Chondrocyte (in vitro differentiated cells): ENCODE results near the gene ZNF552. TPM values are rescaled to one million over a fixed set of nuclear protein-coding genes. Genes with fewer than 3 reads are reported as not detected.
A peak's percentile ranks its signal among the peaks of the same experiment; 100 is the strongest.
"Not testable (repeated sequence)": the region's sequence is repeated elsewhere in the genome, so short reads cannot be mapped to it uniquely, and the experiment has no call there.

Source experiments
- DNase-seq: peaks from one replicate; pipeline ENCODE4 v3.0.0; 2021; ENCODE audit warnings: mixed read lengths, low spot score
- H3K27ac Mint-ChIP-seq: one replicate; pipeline ENCODE4 v1.8.0; 2021; ENCODE audit warnings: mild to moderate bottlenecking, moderate library complexity, mixed read lengths; ENCODE audit not compliant: unreplicated experiment
- H3K27me3 Mint-ChIP-seq: 2 replicates; pipeline ENCODE4 v1.8.0; 2021; ENCODE audit warnings: low read depth, mixed read lengths
- H3K36me3 Mint-ChIP-seq: 2 replicates; pipeline ENCODE4 v1.8.0; 2021; ENCODE audit warnings: low read depth, mixed read lengths
- H3K4me1 Mint-ChIP-seq: 2 replicates; pipeline ENCODE4 v1.8.0; 2021; ENCODE audit warnings: low read depth, mild to moderate bottlenecking, mixed read lengths
- H3K4me3 Mint-ChIP-seq: one replicate; pipeline ENCODE4 v1.8.0; 2021; ENCODE audit warnings: mild to moderate bottlenecking, moderate library complexity, mixed read lengths; ENCODE audit not compliant: unreplicated experiment
- H3K9me3 Mint-ChIP-seq: 2 replicates; pipeline ENCODE4 v1.8.0; 2021; ENCODE audit warnings: low read depth, mixed read lengths
- long read RNA-seq: library from polyadenylated mRNA; stranded (forward); transcript quantifications from one replicate; pipeline ENCODE4 v2.0.0, GENCODE V29; 2021
- total RNA-seq: library from RNA; stranded (reverse); gene quantifications from 3 replicates; pipeline ENCODE4 v1.2.1, GENCODE V29; 2021
- TF ChIP-seq, protein P1 (sequence below): fragments of 200-600 bp; sonication (generic); IDR thresholded peaks from 2 replicates; pipeline ENCODE4 v1.5.0; 2021; ENCODE audit warnings: antibody characterized with exemption, mild to moderate bottlenecking, moderate library complexity

Gene ZNF552
- 3.6 to 5.5 TPM (median 3.7 TPM) in 3 replicates for total RNA-seq
- long read RNA-seq, partial matches to known transcripts = 0 of 4 reads
- long read RNA-seq, other reads (novel, unspliced or antisense) = 1 of 4 reads

DNA sequence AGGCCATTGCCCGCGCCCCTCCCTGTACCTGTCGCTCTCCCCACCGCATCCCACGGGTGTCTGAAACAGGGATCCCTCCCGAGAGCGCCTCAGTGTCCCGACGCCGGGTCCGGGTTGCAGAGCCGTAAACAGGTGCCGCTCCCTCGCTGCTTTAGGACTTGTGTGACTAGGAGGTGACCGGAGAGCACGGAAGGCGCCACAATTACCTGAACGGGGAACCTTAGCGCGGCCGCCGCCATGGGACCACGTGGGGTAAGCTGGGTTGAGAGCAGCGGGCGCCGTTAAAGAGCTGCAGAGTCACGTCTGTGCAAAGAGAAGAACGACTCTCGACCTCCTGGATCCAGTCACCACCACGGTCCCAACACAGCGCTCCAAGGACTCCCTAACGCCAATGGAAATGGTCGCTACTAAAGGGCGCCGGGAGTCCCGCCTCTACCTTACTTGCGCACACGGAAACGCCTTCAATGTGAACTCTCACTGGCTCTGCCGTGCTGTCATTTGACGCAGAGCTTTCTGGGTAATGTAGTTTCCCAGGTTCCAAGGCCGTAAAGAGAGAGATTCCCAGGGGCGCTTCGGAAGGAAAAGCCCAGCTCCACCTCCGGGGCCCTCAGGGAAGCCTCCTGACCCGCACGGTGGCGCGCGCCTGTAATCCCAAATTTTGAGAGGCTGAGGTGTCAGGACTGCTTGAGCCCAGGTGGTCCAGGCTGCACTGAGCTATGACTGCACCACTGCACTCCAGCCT lies at the start of gene ZNF552:
ZNF552 (minus strand) TSS at position 409 of the 742 bp plus-strand sequence; CDS start at position 239, 170 bp downstream.
- no peaks in the 10 kb centered on the region for H3K27me3 Mint-ChIP-seq
- peak within 1 kb of the TSS; percentile 94 for H3K4me3 Mint-ChIP-seq
- peaks cover 29% of the 10 kb centered on the region for H3K4me1 Mint-ChIP-seq
- TF ChIP-seq, protein P1, sequence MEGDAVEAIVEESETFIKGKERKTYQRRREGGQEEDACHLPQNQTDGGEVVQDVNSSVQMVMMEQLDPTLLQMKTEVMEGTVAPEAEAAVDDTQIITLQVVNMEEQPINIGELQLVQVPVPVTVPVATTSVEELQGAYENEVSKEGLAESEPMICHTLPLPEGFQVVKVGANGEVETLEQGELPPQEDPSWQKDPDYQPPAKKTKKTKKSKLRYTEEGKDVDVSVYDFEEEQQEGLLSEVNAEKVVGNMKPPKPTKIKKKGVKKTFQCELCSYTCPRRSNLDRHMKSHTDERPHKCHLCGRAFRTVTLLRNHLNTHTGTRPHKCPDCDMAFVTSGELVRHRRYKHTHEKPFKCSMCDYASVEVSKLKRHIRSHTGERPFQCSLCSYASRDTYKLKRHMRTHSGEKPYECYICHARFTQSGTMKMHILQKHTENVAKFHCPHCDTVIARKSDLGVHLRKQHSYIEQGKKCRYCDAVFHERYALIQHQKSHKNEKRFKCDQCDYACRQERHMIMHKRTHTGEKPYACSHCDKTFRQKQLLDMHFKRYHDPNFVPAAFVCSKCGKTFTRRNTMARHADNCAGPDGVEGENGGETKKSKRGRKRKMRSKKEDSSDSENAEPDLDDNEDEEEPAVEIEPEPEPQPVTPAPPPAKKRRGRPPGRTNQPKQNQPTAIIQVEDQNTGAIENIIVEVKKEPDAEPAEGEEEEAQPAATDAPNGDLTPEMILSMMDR = no peak
- H3K27ac Mint-ChIP-seq = peak within 1 kb of the TSS; percentile 87
- peaks cover 5% of the 10 kb centered on the region for H3K36me3 Mint-ChIP-seq
- no peaks in the 10 kb centered on the region for H3K9me3 Mint-ChIP-seq
- no peak for DNase-seq

DNA sequence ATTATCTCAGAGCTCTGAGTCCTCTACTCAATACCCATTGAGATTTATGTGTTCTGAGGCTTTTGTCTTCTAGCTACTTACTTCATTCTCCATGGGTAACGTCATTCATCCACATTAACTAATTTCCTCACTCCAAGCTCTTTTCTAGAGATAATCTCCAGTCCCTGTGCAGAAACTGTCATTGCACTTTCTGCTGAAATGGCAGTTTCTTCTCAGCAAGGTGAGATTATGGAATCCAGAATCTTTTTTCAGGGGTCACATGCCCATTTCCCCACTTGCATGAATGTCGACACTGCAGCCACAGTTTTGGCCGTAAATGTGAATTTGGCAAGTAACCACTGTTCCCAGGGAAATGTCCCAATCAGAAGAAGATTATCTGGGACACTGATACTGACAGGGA lies 47.6 kb upstream of the ZNF552 start:
- not testable (repeated sequence) for H3K4me3 Mint-ChIP-seq, H3K27me3 Mint-ChIP-seq, H3K27ac Mint-ChIP-seq, H3K4me1 Mint-ChIP-seq, DNase-seq
- Mint-ChIP-seq H3K36me3 (peaks cover 77% of the 10 kb centered on the region), H3K9me3 (peaks cover 34% of the 10 kb centered on the region)

GRCh38 chr19:57854117-57854516 lies 39.4 kb upstream of the ZNF552 start:
- H3K9me3 Mint-ChIP-seq, DNase-seq, H3K27ac Mint-ChIP-seq, H3K4me3 Mint-ChIP-seq, H3K27me3 Mint-ChIP-seq: not testable (repeated sequence)
- H3K4me1 Mint-ChIP-seq = peaks cover 21% of the 10 kb centered on the region
- H3K36me3 Mint-ChIP-seq = peaks cover 40% of the 10 kb centered on the region

DNA sequence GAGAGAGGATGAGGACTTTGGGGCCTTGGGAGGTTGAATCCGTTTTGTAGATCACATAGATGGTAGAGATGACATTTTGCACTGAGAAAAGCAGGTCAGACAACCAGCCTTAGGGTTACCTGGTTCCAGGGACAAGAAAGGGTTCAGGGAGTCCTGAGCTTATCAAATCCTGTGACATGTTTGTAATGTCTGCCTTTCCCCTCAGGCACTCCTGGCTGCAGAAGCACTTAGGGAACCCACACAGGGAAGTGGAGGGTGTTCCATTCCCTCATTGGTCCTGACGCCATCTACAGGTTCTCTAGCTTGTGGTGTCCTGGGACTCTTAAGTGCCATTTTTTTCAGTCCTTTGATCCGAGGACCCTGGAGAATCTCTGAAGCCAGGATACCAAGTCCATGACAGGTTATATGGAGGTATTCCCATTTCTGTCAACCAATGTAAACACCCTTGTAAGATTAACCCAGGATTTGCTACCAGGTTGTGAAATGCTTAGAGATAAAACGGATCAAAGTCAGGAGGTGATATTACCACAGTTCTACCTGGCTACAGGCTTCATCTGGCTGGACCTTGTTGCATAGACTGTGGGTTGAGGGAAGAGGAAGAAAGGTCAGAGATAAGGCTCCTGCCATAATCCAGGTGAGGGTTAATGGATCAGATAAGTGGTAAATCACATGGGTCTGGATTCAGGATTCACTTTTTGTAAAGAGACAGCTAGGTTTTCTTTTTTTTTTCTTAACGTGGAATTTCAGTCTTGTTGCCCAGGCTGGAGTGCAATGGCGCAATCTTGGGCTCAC lies 37.3 kb upstream of the ZNF552 start:
- not testable (repeated sequence) for H3K4me3 Mint-ChIP-seq, H3K27ac Mint-ChIP-seq, H3K27me3 Mint-ChIP-seq, DNase-seq, H3K9me3 Mint-ChIP-seq
- peaks cover 21% of the 10 kb centered on the region for H3K4me1 Mint-ChIP-seq
- H3K36me3 Mint-ChIP-seq = peaks cover 28% of the 10 kb centered on the region

DNA sequence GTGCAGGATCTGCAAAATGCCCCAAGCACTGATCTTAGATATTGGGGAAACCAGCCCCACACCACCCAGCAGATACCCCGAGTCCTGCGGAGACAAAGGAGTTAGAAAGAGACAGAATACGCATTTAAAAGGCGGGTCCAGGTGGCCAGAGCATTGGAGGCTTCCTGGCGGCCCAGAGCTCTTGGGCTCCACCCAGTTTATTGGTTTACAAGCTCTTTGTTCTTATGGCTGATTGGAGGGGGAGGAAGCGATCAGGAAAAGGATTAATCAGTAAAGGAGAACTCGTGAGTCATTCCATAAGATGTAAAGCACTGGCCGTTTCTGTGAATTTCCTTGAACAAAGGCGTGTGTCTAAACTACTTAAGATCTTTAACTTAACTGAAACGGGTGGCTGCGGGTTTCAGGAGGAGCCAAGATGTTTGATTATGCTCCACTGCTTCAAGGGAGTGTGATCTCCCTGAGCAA lies 35.9 kb upstream of the ZNF552 start:
- DNase-seq = no peak
- peaks cover 18% of the 10 kb centered on the region for H3K36me3 Mint-ChIP-seq
- H3K4me3 Mint-ChIP-seq = peak overlapping the region; percentile 84
- TF ChIP-seq, protein P1 = no peak
- peaks cover 21% of the 10 kb centered on the region for H3K4me1 Mint-ChIP-seq
- H3K9me3 Mint-ChIP-seq = no peaks in the 10 kb centered on the region
- H3K27me3 Mint-ChIP-seq = no peaks in the 10 kb centered on the region
- H3K27ac Mint-ChIP-seq = peak overlapping the region; percentile 89

DNA sequence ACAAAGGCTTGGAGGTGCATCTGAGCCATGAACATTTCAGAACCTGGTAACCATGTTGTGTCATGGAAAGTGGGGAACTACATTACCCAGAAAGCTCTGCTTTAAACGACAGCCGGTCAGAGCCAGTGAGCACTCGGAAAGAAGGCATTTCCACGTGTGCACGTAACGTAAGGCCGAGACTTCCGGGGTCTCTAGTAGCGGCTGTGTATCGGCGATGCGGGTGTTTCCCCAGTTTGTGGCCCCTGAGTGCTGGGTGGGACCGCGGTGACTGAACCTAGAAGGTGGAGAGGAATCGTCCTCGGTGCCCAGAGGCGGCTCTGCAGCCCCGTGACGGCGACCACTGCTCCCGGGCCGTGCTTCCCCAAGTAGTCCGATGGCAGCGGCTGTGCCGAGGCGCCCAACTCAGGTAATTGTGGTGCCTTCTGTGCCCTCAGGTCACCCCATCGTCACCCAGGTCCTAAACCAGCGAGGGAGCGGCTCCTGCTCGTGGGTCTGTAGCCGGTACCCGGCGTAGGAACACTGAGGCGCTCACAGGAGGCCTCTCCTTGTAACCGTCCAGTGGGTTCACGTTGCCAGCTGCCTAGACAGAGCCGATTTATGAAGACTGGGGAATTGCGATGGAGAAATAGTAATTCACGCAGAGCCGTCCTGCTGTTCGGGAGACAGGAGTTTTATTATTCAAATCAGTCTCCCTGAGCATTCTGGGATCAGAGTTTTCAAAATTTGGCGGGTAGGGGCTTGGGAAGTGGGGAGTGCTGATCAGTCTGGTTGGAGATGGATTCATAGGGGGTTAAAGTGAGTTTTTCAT lies 35.2 kb upstream of the ZNF552 start, which contains the start of gene ZNF587:
ZNF587 (plus strand) TSS at position 194 of the 808 bp plus-strand sequence; CDS start at position 374, 180 bp downstream.
- not testable (repeated sequence) for H3K27me3 Mint-ChIP-seq, H3K9me3 Mint-ChIP-seq, DNase-seq
- Mint-ChIP-seq H3K27ac (peak within 1 kb of the TSS; percentile 89), H3K36me3 (peaks cover 15% of the 10 kb centered on the region), H3K4me3 (peak within 1 kb of the TSS; percentile 84), H3K4me1 (peaks cover 21% of the 10 kb centered on the region)

DNA sequence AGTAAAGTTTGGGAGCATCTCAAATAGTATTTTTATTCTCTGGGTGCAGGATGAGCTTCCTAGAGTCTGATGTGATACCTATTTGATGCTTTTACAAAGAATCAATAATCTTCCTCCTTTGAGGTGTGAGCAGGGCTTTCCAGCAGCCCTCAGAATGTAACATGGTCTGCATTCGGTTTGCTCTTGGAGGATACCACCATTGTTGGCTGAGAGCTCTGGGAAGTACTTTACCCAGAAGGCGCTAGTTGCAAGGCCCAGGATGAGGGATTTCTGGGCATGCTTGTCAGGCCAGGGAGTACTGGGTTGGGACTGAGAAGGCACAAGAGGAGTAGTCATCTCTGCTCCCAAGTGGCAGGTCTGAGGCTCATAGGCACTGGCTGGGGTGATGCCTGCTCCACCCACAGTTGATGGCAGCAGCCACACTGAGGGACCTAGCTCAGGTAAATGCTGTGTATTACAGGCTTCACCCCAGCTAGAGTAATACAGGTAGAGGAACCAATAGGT lies 34.5 kb upstream of the ZNF552 start:
- H3K4me3 Mint-ChIP-seq = peak overlapping the region; percentile 84
- peaks cover 21% of the 10 kb centered on the region for H3K4me1 Mint-ChIP-seq
- peaks cover 15% of the 10 kb centered on the region for H3K36me3 Mint-ChIP-seq
- H3K9me3 Mint-ChIP-seq, H3K27me3 Mint-ChIP-seq, DNase-seq: not testable (repeated sequence)
- H3K27ac Mint-ChIP-seq = peak overlapping the region; percentile 89

DNA sequence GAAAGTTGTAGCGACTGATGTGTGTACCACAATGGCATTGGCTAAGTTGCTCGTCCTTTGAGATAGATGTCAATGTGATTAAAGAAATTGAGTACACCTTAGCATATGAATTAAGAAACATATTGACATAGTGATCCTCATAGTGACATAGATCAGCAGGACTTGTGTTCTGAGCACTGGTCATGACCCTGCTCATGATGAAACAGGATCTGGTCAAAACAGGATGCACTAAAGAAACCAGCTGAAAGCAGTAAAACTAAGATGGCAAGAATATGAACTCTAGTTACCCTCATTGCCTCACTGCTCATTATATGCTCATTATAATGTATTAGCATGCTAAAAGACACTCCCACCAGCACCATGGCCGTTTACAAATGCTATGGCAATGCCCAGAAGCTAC lies 32.5 kb upstream of the ZNF552 start:
- DNase-seq, H3K36me3 Mint-ChIP-seq, H3K27me3 Mint-ChIP-seq, H3K27ac Mint-ChIP-seq, H3K4me3 Mint-ChIP-seq, H3K9me3 Mint-ChIP-seq: not testable (repeated sequence)
- H3K4me1 Mint-ChIP-seq = peaks cover 18% of the 10 kb centered on the region
